Suprapubic skin (tissue), 4 donors: ENCODE measurements around the gene MRPL46. TPM values are rescaled to one million over a fixed set of nuclear protein-coding genes. Genes with fewer than 3 reads are reported as not detected.
"Not testable (repeated sequence)": the region's sequence is repeated elsewhere in the genome, so short reads cannot be mapped to it uniquely, and the experiment has no call there.

Experiments used
- DNase-seq, 2 donors: peaks; one replicate each; pipeline ENCODE4 v3.0.0-alpha.2; 2019; ENCODE audit warnings: low spot score in 2 of 2
- H3K27ac ChIP-seq: fragments of 200-600 bp; sonication (generic); one replicate; pipeline ENCODE4 v1.5.1; 2019
- H3K27me3 ChIP-seq: fragments of 200-600 bp; sonication (generic); one replicate; pipeline ENCODE4 v1.5.1; 2019
- H3K36me3 ChIP-seq: fragments of 200-600 bp; sonication (generic); one replicate; pipeline ENCODE4 v1.5.1; 2019
- H3K4me1 ChIP-seq: fragments of 200-600 bp; sonication (generic); one replicate; pipeline ENCODE4 v1.5.1; 2019
- H3K4me3 ChIP-seq: fragments of 200-600 bp; sonication (generic); one replicate; pipeline ENCODE4 v1.5.1; 2019; ENCODE audit warnings: mild to moderate bottlenecking
- H3K9me3 ChIP-seq: fragments of 200-600 bp; sonication (generic); one replicate; pipeline ENCODE4 v1.5.1; 2019
- CTCF ChIP-seq, 2 donors: fragments of 200-600 bp in 1 of 2; fragments of 450-650 bp in 1 of 2; sonication (generic) in 1 of 2; IDR thresholded peaks; one replicate each; pipeline ENCODE4 v1.5.1; 2016 to 2019; ENCODE audit warnings: antibody characterized with exemption in 2 of 2, mild to moderate bottlenecking in 1 of 2, moderate library complexity in 1 of 2
- EP300 ChIP-seq: sonication (generic); formaldehyde crosslinking; IDR thresholded peaks from one replicate; pipeline ENCODE4 v1.6.1; 2017; ENCODE audit warnings: antibody characterized with exemption
- POLR2A ChIP-seq, 2 donors: fragments of 450-650 bp; IDR thresholded peaks; one replicate each; pipeline ENCODE4 v1.6.1; 2017; ENCODE audit warnings: antibody characterized with exemption in 2 of 2, mild to moderate bottlenecking in 2 of 2, moderate library complexity in 2 of 2
- POLR2AphosphoS5 ChIP-seq, 3 donors: sonication (generic); formaldehyde crosslinking; IDR thresholded peaks; one replicate each; pipeline ENCODE4 v1.6.1; 2017; ENCODE audit warnings: antibody characterized with exemption in 3 of 3
- WGBS: methylation state at CpG from one replicate; pipeline ENCODE4 v1.1.5; 2018; 5-methylcytosine and 5-hydroxymethylcytosine counted together
- total RNA-seq, 4 donors: library from RNA; depleted of rRNA; stranded (reverse); fragments of >200 nt; gene quantifications; one replicate each; pipeline ENCODE4 v1.1.0, GENCODE V29; 2016

The MRPL46 gene
- total RNA-seq, 4 donors from 2014 or later = 12.1 to 19.4 (median 15.7) TPM

- Histone ChIP-seq H3K9me3 (no peaks in the 10 kb centered on the region), H3K4me3 (no peak overlapping the region), H3K4me1 (peaks cover 10% of the 10 kb centered on the region), H3K27ac (no peak overlapping the region), H3K27me3 (no peaks in the 10 kb centered on the region), H3K36me3 (peaks cover 44% of the 10 kb centered on the region)
- no peak for TF ChIP-seq POLR2AphosphoS5 (IDR thresholded peaks at IDR 0.05)
- no peak for TF ChIP-seq CTCF (IDR thresholded peaks at IDR 0.05)
- no peak for TF ChIP-seq POLR2A (IDR thresholded peaks at IDR 0.05)
- TF ChIP-seq EP300 = no peak
- WGBS = 83% methylated on average over 4 of the region's 4 CpGs
- no peak for DNase-seq
Observed at GRCh38 chr15:88472225-88472624, 5.0 kb upstream of the MRPL46 start.

GRCh38 chr15:88470625-88471372 is 3.6 kb upstream of the MRPL46 start:
- TF ChIP-seq POLR2A (IDR thresholded peaks at IDR 0.05) (no peak), POLR2AphosphoS5 (IDR thresholded peaks at IDR 0.05) (no peak), EP300 (no peak)
- Histone ChIP-seq H3K36me3 (peaks cover 32% of the 10 kb centered on the region), H3K4me3 (no peak overlapping the region), H3K27ac (no peak overlapping the region), H3K4me1 (peaks cover 21% of the 10 kb centered on the region), H3K27me3 (no peaks in the 10 kb centered on the region), H3K9me3 (no peaks in the 10 kb centered on the region)
- WGBS = 92% methylated on average over 6 of the region's 6 CpGs
- peak in 1 of 2 donors; percentile 29 for DNase-seq

- H3K4me1 ChIP-seq = peaks cover 23% of the 10 kb centered on the region
- peaks cover 28% of the 10 kb centered on the region for H3K36me3 ChIP-seq
- no peaks in the 10 kb centered on the region for H3K27me3 ChIP-seq
- no peak overlapping the region for H3K27ac ChIP-seq
- TF ChIP-seq EP300 (no peak), CTCF (IDR thresholded peaks at IDR 0.05) (no peak), POLR2AphosphoS5 (IDR thresholded peaks at IDR 0.05) (no peak), POLR2A (IDR thresholded peaks at IDR 0.05) (no peak)
- H3K9me3 ChIP-seq = no peaks in the 10 kb centered on the region
- 93% methylated on average over 2 of the region's 2 CpGs for WGBS
- no peak for DNase-seq
- no peak overlapping the region for H3K4me3 ChIP-seq
Observed at GRCh38 chr15:88469321-88469720, 2.1 kb upstream of the MRPL46 start.

GRCh38 chr15:88468721-88469120 is 1.5 kb upstream of the MRPL46 start:
- 95% methylated on average over 10 of the region's 10 CpGs for WGBS
- H3K27ac ChIP-seq, H3K4me3 ChIP-seq, H3K27me3 ChIP-seq, DNase-seq, H3K9me3 ChIP-seq: not testable (repeated sequence)
- H3K4me1 ChIP-seq = peaks cover 23% of the 10 kb centered on the region
- peaks cover 29% of the 10 kb centered on the region for H3K36me3 ChIP-seq

- peak overlapping the region; percentile 95 for H3K4me3 ChIP-seq
- WGBS = 3% methylated on average over 16 of the region's 17 CpGs
Observed at GRCh38 chr15:88467935-88468528, 844 bp upstream of the MRPL46 start.

More at GRCh38 chr15:88467935-88468528, 844 bp upstream of the MRPL46 start:
- peaks cover 29% of the 10 kb centered on the region for H3K36me3 ChIP-seq
- no peak for DNase-seq
- H3K4me1 ChIP-seq = peaks cover 23% of the 10 kb centered on the region
- no peak for TF ChIP-seq CTCF (IDR thresholded peaks at IDR 0.05)
- no peak for TF ChIP-seq POLR2A (IDR thresholded peaks at IDR 0.05)
- no peak for TF ChIP-seq POLR2AphosphoS5 (IDR thresholded peaks at IDR 0.05)
- no peak for TF ChIP-seq EP300
- H3K27ac ChIP-seq = peak overlapping the region; percentile 91
- no peaks in the 10 kb centered on the region for H3K27me3 ChIP-seq
- no peaks in the 10 kb centered on the region for H3K9me3 ChIP-seq
